ENCODE results near the gene THADA.
"Not testable (repeated sequence)": the region's sequence is repeated elsewhere in the genome, so short reads cannot be mapped to it uniquely, and the experiment has no call there.

Gene THADA

GRCh38 chr2:43313642-43314017, 282.2 kb downstream of the THADA start:
- no peak for DNase-seq

- no peak for DNase-seq
Measured at GRCh38 chr2:43312755-43313641, 282.8 kb downstream of the THADA start.

- no peak for DNase-seq
Measured at GRCh38 chr2:43311276-43311675, 284.6 kb downstream of the THADA start.

- no peak for DNase-seq
Measured at GRCh38 chr2:43309935-43310334, 285.9 kb downstream of the THADA start.

- DNase-seq = no peak
Measured at GRCh38 chr2:43307973-43308372, 287.9 kb downstream of the THADA start.

- DNase-seq = no peak
Measured at GRCh38 chr2:43307046-43307445, 288.8 kb downstream of the THADA start.

- DNase-seq = no peak
Measured at GRCh38 chr2:43306197-43306596, 289.6 kb downstream of the THADA start.

GRCh38 chr2:43305517-43305916, 290.3 kb downstream of the THADA start:
- DNase-seq = no peak

- no peak for DNase-seq
Measured at GRCh38 chr2:43305012-43305411, 290.8 kb downstream of the THADA start.

GRCh38 chr2:43303889-43304288, 291.9 kb downstream of the THADA start:
- no peak for DNase-seq

- no peak for DNase-seq
Measured at GRCh38 chr2:43302961-43303494, 292.8 kb downstream of the THADA start.

GRCh38 chr2:43302182-43302960, 293.5 kb downstream of the THADA start:
- DNase-seq = peak in 1 of 2 experiments; percentile 52

GRCh38 chr2:43300781-43301583, 294.9 kb downstream of the THADA start:
- no peak for DNase-seq

- DNase-seq = no peak
Measured at GRCh38 chr2:43300222-43300621, 295.6 kb downstream of the THADA start.

- DNase-seq = no peak
Measured at GRCh38 chr2:43298500-43298899, 297.3 kb downstream of the THADA start.

GRCh38 chr2:43297740-43298139, 298.1 kb downstream of the THADA start:
- DNase-seq = not testable (repeated sequence)

GRCh38 chr2:43294973-43295603, 300.8 kb downstream of the THADA start:
- no peak for DNase-seq

- no peak for DNase-seq
Measured at GRCh38 chr2:43293744-43294695, 301.8 kb downstream of the THADA start.

GRCh38 chr2:43292851-43293743, 302.7 kb downstream of the THADA start:
- DNase-seq = no peak

- DNase-seq = no peak
Measured at GRCh38 chr2:43292297-43292696, 303.5 kb downstream of the THADA start.
